ENCODE data around the gene ARL6IP5. TPM values are rescaled to one million over a fixed set of nuclear protein-coding genes. Genes with fewer than 3 reads are reported as not detected.

ARL6IP5 gene
- total and polyA plus RNA-seq, 9 of the 15 experiments (the other 6 are each of a cell fraction or from before 2014, with no cell fraction given) = 10.3 to 54.0 (median 12.7) TPM

GRCh38 chr3:69084326-69085167, at the start of gene ARL6IP5 (continued):
- TF ChIP-seq ELF2 (CRISPR knock-in tag; IDR thresholded peaks at IDR 0.05) (no peak), ADNP (tag; IDR thresholded peaks at IDR 0.05) (no peak), ATF3 (IDR thresholded peaks at IDR 0.05) (peak; percentile 71), ATF3 (CRISPR knock-in tag; conservative IDR thresholded peaks at IDR 0.05) (no peak; the same call in 1 of the 2 replicates), POLR2G (IDR thresholded peaks at IDR 0.05; ENCODE audit: low read depth, low read length) (peak; percentile 62), ETS2 (tag; IDR thresholded peaks at IDR 0.05; ENCODE audit: borderline replicate concordance, poor library complexity, severe bottlenecking) (no peak), SRSF3 (IDR thresholded peaks at IDR 0.05; ENCODE audit: insufficient read depth, low read length) (no peak), ZNF655 (CRISPR knock-in tag; IDR thresholded peaks at IDR 0.05) (no peak), DPF2 (IDR thresholded peaks at IDR 0.05) (peak; percentile 55; the same call in 1 of the 2 replicates), RBM14 (IDR thresholded peaks at IDR 0.05; ENCODE audit: borderline replicate concordance, insufficient read depth, low read depth, low read length) (no peak), ZNF57 (CRISPR knock-in tag; IDR thresholded peaks at IDR 0.05) (no peak), NR2C2 (CRISPR knock-in tag; IDR thresholded peaks at IDR 0.05) (no peak), NR2C2 (tag; IDR thresholded peaks at IDR 0.05) (no peak), SMAD4 (CRISPR knock-in tag; conservative IDR thresholded peaks at IDR 0.05) (peak; percentile 55; the same call in 1 of the 2 replicates), CBFB (CRISPR knock-in tag; IDR thresholded peaks at IDR 0.05) (no peak), RFX5 (IDR thresholded peaks at IDR 0.05; ENCODE audit: low read depth, low read length) (no peak), PHF8 (IDR thresholded peaks at IDR 0.05; ENCODE audit: borderline replicate concordance, low read length) (peak; percentile 45; the same call in 1 of the 2 replicates), CHCHD3 (CRISPR knock-in tag; IDR thresholded peaks at IDR 0.05) (no peak), BCOR (IDR thresholded peaks at IDR 0.05) (no peak), SMAD3 (CRISPR knock-in tag; conservative IDR thresholded peaks at IDR 0.05) (no peak), ZNF764 (CRISPR knock-in tag; IDR thresholded peaks at IDR 0.05; ENCODE audit: low read depth) (no peak), KDM1A (IDR thresholded peaks at IDR 0.05) (no peak), ZNF146 (CRISPR knock-in tag; IDR thresholded peaks at IDR 0.05; ENCODE audit: unreplicated experiment) (no peak), ZNF551 (CRISPR knock-in tag; IDR thresholded peaks at IDR 0.05) (no peak)
- TF ChIP-seq, protein P1, sequence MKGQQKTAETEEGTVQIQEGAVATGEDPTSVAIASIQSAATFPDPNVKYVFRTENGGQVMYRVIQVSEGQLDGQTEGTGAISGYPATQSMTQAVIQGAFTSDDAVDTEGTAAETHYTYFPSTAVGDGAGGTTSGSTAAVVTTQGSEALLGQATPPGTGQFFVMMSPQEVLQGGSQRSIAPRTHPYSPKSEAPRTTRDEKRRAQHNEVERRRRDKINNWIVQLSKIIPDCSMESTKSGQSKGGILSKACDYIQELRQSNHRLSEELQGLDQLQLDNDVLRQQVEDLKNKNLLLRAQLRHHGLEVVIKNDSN (CRISPR knock-in tag; IDR thresholded peaks at IDR 0.05) = no peak

Data from K562 (cell line).